ENCODE measurements around the gene PRR29. TPM values are rescaled to one million over a fixed set of nuclear protein-coding genes. Genes with fewer than 3 reads are reported as not detected.
A peak's percentile ranks its signal among the peaks of the same experiment; 100 is the strongest.

The PRR29 gene
- total and polyA plus RNA-seq, 2 donors (not counting 3 experiments of a cell fraction or from before 2014, with no cell fraction given): 0.39 to 1.2 TPM

- POLR2A ChIA-PET: no interaction called here
Measured at GRCh38 chr17:63974594-63975192, 23.5 kb upstream of the PRR29 start.

More at GRCh38 chr17:63974594-63975192, 23.5 kb upstream of the PRR29 start:
- no peaks in the 10 kb centered on the region for H4K20me1 ChIP-seq (replicated peaks; ENCODE audit: control insufficient read depth, extremely low read depth, insufficient read depth, low read length)
- no TSS peak for BruUV-seq (replicated peaks)
- no peaks in the 10 kb centered on the region for H3K9me3 ChIP-seq (replicated peaks; ENCODE audit: control insufficient read depth, insufficient read depth, low read length)
- CTCF ChIA-PET: interaction anchor here (0.8 to 4.8 kb wide), 5 partner anchors 10 to 159 kb away, joined by 3 to 27 read pairs (median 4); no protein-coding TSS in a partner anchor
- DNase-seq (ENCODE audit: low read depth, low spot score) (peak; percentile 51), FAIRE-seq (peak; percentile 90)
- peak overlapping the region; percentile 13 for H3K27ac ChIP-seq (ENCODE audit: insufficient read depth, low read depth, low read length)
- no peaks in the 10 kb centered on the region for H3K36me3 ChIP-seq (ENCODE audit: control insufficient read depth in 2 of 2, extremely low read depth in 1 of 2, insufficient read depth in 2 of 2, low read length in 2 of 2)
- no peaks in the 10 kb centered on the region for H3K9me1 ChIP-seq (replicated peaks; ENCODE audit: control insufficient read depth, extremely low read depth, insufficient read depth, low read length)
- H3K9ac ChIP-seq (replicated peaks; ENCODE audit: extremely low read depth, insufficient read depth, low read length): no peak overlapping the region
- H3K79me2 ChIP-seq (ENCODE audit: control insufficient read depth, insufficient read depth, low read length): no peaks in the 10 kb centered on the region
- H3K4me2 ChIP-seq (ENCODE audit: insufficient read depth, low read length): peak overlapping the region; percentile 33
- no peak overlapping the region for H3K4me3 ChIP-seq (replicated peaks in 1 of 3; ENCODE audit: insufficient read depth in 1 of 3, low read depth in 1 of 3, low read length in 3 of 3)
- H3K4me1 ChIP-seq (ENCODE audit: control insufficient read depth, extremely low read depth, insufficient read depth, low read length): peaks cover 13% of the 10 kb centered on the region
- peak; percentile 51 for TF ChIP-seq JUN (IDR thresholded peaks at IDR 0.05; ENCODE audit: borderline replicate concordance, insufficient read depth, insufficient read length, low read depth)
- TF ChIP-seq, protein P1, sequence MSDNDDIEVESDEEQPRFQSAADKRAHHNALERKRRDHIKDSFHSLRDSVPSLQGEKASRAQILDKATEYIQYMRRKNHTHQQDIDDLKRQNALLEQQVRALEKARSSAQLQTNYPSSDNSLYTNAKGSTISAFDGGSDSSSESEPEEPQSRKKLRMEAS (IDR thresholded peaks at IDR 0.05; ENCODE audit: insufficient read depth, insufficient read length): no peak
- TF ChIP-seq CTCF (IDR thresholded peaks at IDR 0.05; ENCODE audit: extremely low read depth in 1 of 2, insufficient read depth in 1 of 2, low read depth in 1 of 2, low read length in 2 of 2): no peak
- TF ChIP-seq FOS (IDR thresholded peaks at IDR 0.05; ENCODE audit: borderline replicate concordance, insufficient read depth, low read length): peak; percentile 86
- TF ChIP-seq POLR2AphosphoS5 (IDR thresholded peaks at IDR 0.05; ENCODE audit: insufficient read depth, low read depth, low read length): peak; percentile 35
- no peaks in the 10 kb centered on the region for H3K27me3 ChIP-seq (ENCODE audit: control insufficient read depth in 2 of 2, insufficient read depth in 2 of 2, low read length in 2 of 2)
- intact Hi-C loops (cut with micrococcal nuclease): no loop called here
- dilution Hi-C loops (cut with MboI; ENCODE audit: extremely low pct_ligation_motif_present, low sequenced_read_pairs): no loop called here
- H2AFZ ChIP-seq (ENCODE audit: low read depth, low read length): peak overlapping the region; percentile 52
